Mesothelial cell of epicardium (in vitro differentiated cells): ENCODE results near the gene MACO1. TPM values are rescaled to one million over a fixed set of nuclear protein-coding genes. Genes with fewer than 3 reads are reported as not detected.

ENCODE experiments used
- DNase-seq, 2 experiments: peaks; one replicate each; pipeline ENCODE4 v3.0.0; 2021; ENCODE audit warnings: low spot score in 2 of 2; ENCODE audit not compliant: unreplicated experiment in 2 of 2
- H3K27ac Mint-ChIP-seq: 2 replicates; pipeline ENCODE4 v1.8.0; 2021; ENCODE audit warnings: mixed read lengths
- H3K27me3 Mint-ChIP-seq: 2 replicates; pipeline ENCODE4 v1.8.0; 2021; ENCODE audit warnings: low read depth, mixed read lengths
- H3K36me3 Mint-ChIP-seq: 2 replicates; pipeline ENCODE4 v1.8.0; 2021; ENCODE audit warnings: mixed read lengths
- H3K4me1 Mint-ChIP-seq: 2 replicates; pipeline ENCODE4 v1.8.0; 2021; ENCODE audit warnings: mixed read lengths
- H3K4me3 Mint-ChIP-seq: 2 replicates; pipeline ENCODE4 v1.8.0; 2021; ENCODE audit warnings: mild to moderate bottlenecking, moderate library complexity, mixed read lengths
- H3K9me3 Mint-ChIP-seq: 2 replicates; pipeline ENCODE4 v1.8.0; 2021; ENCODE audit warnings: mixed read lengths
- CTCF ChIP-seq: fragments of 200-600 bp; sonication (generic); IDR thresholded peaks from one replicate; pipeline ENCODE4 v1.5.0; 2021; ENCODE audit warnings: antibody characterized with exemption; ENCODE audit not compliant: unreplicated experiment
- total RNA-seq: library from RNA; stranded (reverse); gene quantifications from 3 replicates; pipeline ENCODE4 v1.2.1, GENCODE V29; 2021

Gene MACO1
- total RNA-seq, 1 donor from 2014 or later: 26.9 TPM

GRCh38 chr1:25461849-25462248, 31.2 kb downstream of the MACO1 start:
- Mint-ChIP-seq H3K4me3 (no peak overlapping the region), H3K4me1 (peaks cover 27% of the 10 kb centered on the region), H3K36me3 (peaks cover 21% of the 10 kb centered on the region), H3K27me3 (no peaks in the 10 kb centered on the region), H3K27ac (no peak overlapping the region), H3K9me3 (peaks cover 5% of the 10 kb centered on the region)
- DNase-seq: no peak
- no peak for TF ChIP-seq CTCF

- DNase-seq: no peak
- TF ChIP-seq CTCF: no peak
- Mint-ChIP-seq H3K4me3 (no peak overlapping the region), H3K4me1 (peaks cover 27% of the 10 kb centered on the region), H3K36me3 (peaks cover 19% of the 10 kb centered on the region), H3K27me3 (no peaks in the 10 kb centered on the region), H3K27ac (peak overlapping the region; percentile 45), H3K9me3 (peaks cover 5% of the 10 kb centered on the region)
These were observed 32.0 kb downstream of the MACO1 start for GRCh38 chr1:25462732-25463131.

- no peak for TF ChIP-seq CTCF
- Mint-ChIP-seq H3K9me3 (peaks cover 5% of the 10 kb centered on the region), H3K27me3 (no peaks in the 10 kb centered on the region), H3K27ac (no peak overlapping the region), H3K4me1 (peaks cover 12% of the 10 kb centered on the region), H3K4me3 (no peak overlapping the region), H3K36me3 (peaks cover 17% of the 10 kb centered on the region)
- no peak for DNase-seq
These were observed 36.5 kb downstream of the MACO1 start for GRCh38 chr1:25467193-25467592.

GRCh38 chr1:25467616-25468015, 36.9 kb downstream of the MACO1 start:
- Mint-ChIP-seq H3K4me1 (peaks cover 12% of the 10 kb centered on the region), H3K27me3 (no peaks in the 10 kb centered on the region), H3K9me3 (peaks cover 5% of the 10 kb centered on the region), H3K36me3 (peaks cover 17% of the 10 kb centered on the region), H3K4me3 (no peak overlapping the region), H3K27ac (peak overlapping the region; percentile 60)
- TF ChIP-seq CTCF: no peak
- no peak for DNase-seq

- Mint-ChIP-seq H3K27me3 (no peaks in the 10 kb centered on the region), H3K9me3 (peaks cover 5% of the 10 kb centered on the region), H3K36me3 (peaks cover 17% of the 10 kb centered on the region), H3K4me3 (no peak overlapping the region), H3K27ac (peak overlapping the region; percentile 60), H3K4me1 (peaks cover 10% of the 10 kb centered on the region)
- no peak for TF ChIP-seq CTCF
- DNase-seq: no peak
These were observed 37.3 kb downstream of the MACO1 start for GRCh38 chr1:25468033-25468432.

GRCh38 chr1:25469177-25469576, 38.5 kb downstream of the MACO1 start:
- Mint-ChIP-seq H3K36me3 (peaks cover 17% of the 10 kb centered on the region), H3K4me3 (no peak overlapping the region), H3K9me3 (peaks cover 5% of the 10 kb centered on the region), H3K27me3 (no peaks in the 10 kb centered on the region), H3K27ac (no peak overlapping the region), H3K4me1 (peaks cover 14% of the 10 kb centered on the region)
- no peak for TF ChIP-seq CTCF
- no peak for DNase-seq
